HepG2 (cell line): ENCODE measurements around the gene PPIL3. TPM values are rescaled to one million over a fixed set of nuclear protein-coding genes. Genes with fewer than 3 reads are reported as not detected.

ENCODE experiments used
- IRF1 ChIP-seq: sonication (generic); formaldehyde crosslinking; IDR thresholded peaks from 2 replicates; pipeline ENCODE4 v1.4.0; 2020; ENCODE audit warnings: low read depth, mild to moderate bottlenecking, missing genetic modification reagents
- PRDM15 ChIP-seq: sonication (generic); formaldehyde crosslinking; IDR thresholded peaks from 2 replicates; pipeline ENCODE4 v1.4.0; 2020; ENCODE audit warnings: missing genetic modification reagents
- RBM22 ChIP-seq: fragments of 200-400 bp; formaldehyde crosslinking; optimal IDR thresholded peaks from 2 replicates; pipeline ENCODE3; 2017; ENCODE audit warnings: mild to moderate bottlenecking, low read length, moderate library complexity
- SNAPC5 ChIP-seq: sonication (generic); formaldehyde crosslinking; IDR thresholded peaks from 2 replicates; pipeline ENCODE4 v1.8.1; 2023; ENCODE audit warnings: mild to moderate bottlenecking, missing genetic modification reagents, borderline replicate concordance
- TMF1 ChIP-seq: sonication (generic); formaldehyde crosslinking; IDR thresholded peaks from 2 replicates; pipeline ENCODE4 v1.8.1; 2022; ENCODE audit warnings: low read depth, missing genetic modification reagents
- ZBTB39 ChIP-seq: sonication (generic); formaldehyde crosslinking; IDR thresholded peaks from 2 replicates; pipeline ENCODE4 v1.5.0; 2020; ENCODE audit warnings: missing genetic modification reagents
- ZNF251 ChIP-seq: sonication (generic); formaldehyde crosslinking; IDR thresholded peaks from 2 replicates; pipeline ENCODE4 v1.9.0; 2021; ENCODE audit warnings: mild to moderate bottlenecking, missing genetic modification reagents
- ZNF446 ChIP-seq: sonication (generic); formaldehyde crosslinking; IDR thresholded peaks from 2 replicates; pipeline ENCODE4 v1.5.0; 2020; ENCODE audit warnings: mild to moderate bottlenecking, missing genetic modification reagents
- ZNF530 ChIP-seq: sonication (generic); formaldehyde crosslinking; IDR thresholded peaks from 2 replicates; pipeline ENCODE4 v1.5.0; 2020; ENCODE audit warnings: low read depth, mild to moderate bottlenecking, missing genetic modification reagents
- ZNF619 ChIP-seq: sonication (generic); formaldehyde crosslinking; IDR thresholded peaks from 2 replicates; pipeline ENCODE4 v1.4.0; 2020; ENCODE audit warnings: mild to moderate bottlenecking, missing genetic modification reagents
- polyA plus RNA-seq, 8 experiments: library from polyadenylated mRNA; depleted of rRNA in 3 of 8; stranded (reverse) in 7 of 8; unstranded in 1 of 8; fragments of >200 nt; fragmentation: Illumina TruSeq in 4 of 8; extraction: Trizol in 4 of 8; gene quantifications; 2 replicates each; pipeline versions ENCODE4 v1.2.1 to v1.2.3, GENCODE V29; 2011 to 2016; ENCODE audit warnings: low read depth in 4 of 8, missing spikeins in 1 of 8, mixed read lengths in 1 of 8; ENCODE audit not compliant: insufficient read depth in 1 of 8
- total RNA-seq, 5 experiments: library from RNA; depleted of rRNA; stranded (reverse); fragments of >200 nt; fragmentation: Illumina TruSeq; extraction: Trizol; gene quantifications; 2 replicates each; pipeline ENCODE4 v1.2.3, GENCODE V29; 2016; ENCODE audit warnings: low read depth in 1 of 5
- TF ChIP-seq, protein P1 (sequence below): sonication (generic); formaldehyde crosslinking; IDR thresholded peaks from 2 replicates; pipeline ENCODE4 v1.5.1; 2020; ENCODE audit warnings: missing genetic modification reagents, mild to moderate bottlenecking, borderline replicate concordance
- TF ChIP-seq, protein P2 (sequence below): IDR thresholded peaks from 2 replicates; pipeline ENCODE4 v1.6.1; 2012; ENCODE audit warnings: inconsistent platforms
- TF ChIP-seq, protein P3 (sequence below): sonication (generic); formaldehyde crosslinking; IDR thresholded peaks from 2 replicates; pipeline ENCODE4 v1.4.0; 2020; ENCODE audit warnings: missing genetic modification reagents
- TF ChIP-seq, protein P4 (sequence below): sonication (generic); formaldehyde crosslinking; IDR thresholded peaks from 2 replicates; pipeline ENCODE4 v1.4.0; 2020; ENCODE audit warnings: mild to moderate bottlenecking, missing genetic modification reagents

Gene PPIL3
- total and polyA plus RNA-seq, 2 of the 13 experiments (the other 11 are each of a cell fraction or from before 2014, with no cell fraction given): 98.7 to 107 TPM

- 0 out of 2 replicates have a peak, but pooled peaks have one; percentile 19 for TF ChIP-seq ZBTB39
- TF ChIP-seq, protein P1, sequence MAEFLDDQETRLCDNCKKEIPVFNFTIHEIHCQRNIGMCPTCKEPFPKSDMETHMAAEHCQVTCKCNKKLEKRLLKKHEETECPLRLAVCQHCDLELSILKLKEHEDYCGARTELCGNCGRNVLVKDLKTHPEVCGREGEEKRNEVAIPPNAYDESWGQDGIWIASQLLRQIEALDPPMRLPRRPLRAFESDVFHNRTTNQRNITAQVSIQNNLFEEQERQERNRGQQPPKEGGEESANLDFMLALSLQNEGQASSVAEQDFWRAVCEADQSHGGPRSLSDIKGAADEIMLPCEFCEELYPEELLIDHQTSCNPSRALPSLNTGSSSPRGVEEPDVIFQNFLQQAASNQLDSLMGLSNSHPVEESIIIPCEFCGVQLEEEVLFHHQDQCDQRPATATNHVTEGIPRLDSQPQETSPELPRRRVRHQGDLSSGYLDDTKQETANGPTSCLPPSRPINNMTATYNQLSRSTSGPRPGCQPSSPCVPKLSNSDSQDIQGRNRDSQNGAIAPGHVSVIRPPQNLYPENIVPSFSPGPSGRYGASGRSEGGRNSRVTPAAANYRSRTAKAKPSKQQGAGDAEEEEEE (CRISPR knock-in tag): 0 out of 2 replicates have a peak, but pooled peaks have one; percentile 4
- no peak for TF ChIP-seq IRF1 (CRISPR knock-in tag)
- TF ChIP-seq, protein P2, sequence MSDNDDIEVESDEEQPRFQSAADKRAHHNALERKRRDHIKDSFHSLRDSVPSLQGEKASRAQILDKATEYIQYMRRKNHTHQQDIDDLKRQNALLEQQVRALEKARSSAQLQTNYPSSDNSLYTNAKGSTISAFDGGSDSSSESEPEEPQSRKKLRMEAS: no peak
- peak; percentile 88; the same call in 1 of the 2 replicates for TF ChIP-seq ZNF530 (CRISPR knock-in tag)
- peak; percentile 13 for TF ChIP-seq RBM22
- 0 out of 2 replicates have a peak, but pooled peaks have one; percentile 29 for TF ChIP-seq ZNF446 (CRISPR knock-in tag)
- no peak for TF ChIP-seq ZNF251 (CRISPR knock-in tag)
- TF ChIP-seq ZNF619 (CRISPR knock-in tag): 0 out of 2 replicates have a peak, but pooled peaks have one; percentile 6
- TF ChIP-seq, protein P3, sequence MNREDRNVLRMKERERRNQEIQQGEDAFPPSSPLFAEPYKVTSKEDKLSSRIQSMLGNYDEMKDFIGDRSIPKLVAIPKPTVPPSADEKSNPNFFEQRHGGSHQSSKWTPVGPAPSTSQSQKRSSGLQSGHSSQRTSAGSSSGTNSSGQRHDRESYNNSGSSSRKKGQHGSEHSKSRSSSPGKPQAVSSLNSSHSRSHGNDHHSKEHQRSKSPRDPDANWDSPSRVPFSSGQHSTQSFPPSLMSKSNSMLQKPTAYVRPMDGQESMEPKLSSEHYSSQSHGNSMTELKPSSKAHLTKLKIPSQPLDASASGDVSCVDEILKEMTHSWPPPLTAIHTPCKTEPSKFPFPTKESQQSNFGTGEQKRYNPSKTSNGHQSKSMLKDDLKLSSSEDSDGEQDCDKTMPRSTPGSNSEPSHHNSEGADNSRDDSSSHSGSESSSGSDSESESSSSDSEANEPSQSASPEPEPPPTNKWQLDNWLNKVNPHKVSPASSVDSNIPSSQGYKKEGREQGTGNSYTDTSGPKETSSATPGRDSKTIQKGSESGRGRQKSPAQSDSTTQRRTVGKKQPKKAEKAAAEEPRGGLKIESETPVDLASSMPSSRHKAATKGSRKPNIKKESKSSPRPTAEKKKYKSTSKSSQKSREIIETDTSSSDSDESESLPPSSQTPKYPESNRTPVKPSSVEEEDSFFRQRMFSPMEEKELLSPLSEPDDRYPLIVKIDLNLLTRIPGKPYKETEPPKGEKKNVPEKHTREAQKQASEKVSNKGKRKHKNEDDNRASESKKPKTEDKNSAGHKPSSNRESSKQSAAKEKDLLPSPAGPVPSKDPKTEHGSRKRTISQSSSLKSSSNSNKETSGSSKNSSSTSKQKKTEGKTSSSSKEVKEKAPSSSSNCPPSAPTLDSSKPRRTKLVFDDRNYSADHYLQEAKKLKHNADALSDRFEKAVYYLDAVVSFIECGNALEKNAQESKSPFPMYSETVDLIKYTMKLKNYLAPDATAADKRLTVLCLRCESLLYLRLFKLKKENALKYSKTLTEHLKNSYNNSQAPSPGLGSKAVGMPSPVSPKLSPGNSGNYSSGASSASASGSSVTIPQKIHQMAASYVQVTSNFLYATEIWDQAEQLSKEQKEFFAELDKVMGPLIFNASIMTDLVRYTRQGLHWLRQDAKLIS (CRISPR knock-in tag): peak; percentile 20; the same call in 1 of the 2 replicates
- no peak for TF ChIP-seq TMF1 (CRISPR knock-in tag)
- TF ChIP-seq, protein P4, sequence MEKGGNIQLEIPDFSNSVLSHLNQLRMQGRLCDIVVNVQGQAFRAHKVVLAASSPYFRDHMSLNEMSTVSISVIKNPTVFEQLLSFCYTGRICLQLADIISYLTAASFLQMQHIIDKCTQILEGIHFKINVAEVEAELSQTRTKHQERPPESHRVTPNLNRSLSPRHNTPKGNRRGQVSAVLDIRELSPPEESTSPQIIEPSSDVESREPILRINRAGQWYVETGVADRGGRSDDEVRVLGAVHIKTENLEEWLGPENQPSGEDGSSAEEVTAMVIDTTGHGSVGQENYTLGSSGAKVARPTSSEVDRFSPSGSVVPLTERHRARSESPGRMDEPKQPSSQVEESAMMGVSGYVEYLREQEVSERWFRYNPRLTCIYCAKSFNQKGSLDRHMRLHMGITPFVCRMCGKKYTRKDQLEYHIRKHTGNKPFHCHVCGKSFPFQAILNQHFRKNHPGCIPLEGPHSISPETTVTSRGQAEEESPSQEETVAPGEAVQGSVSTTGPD (CRISPR knock-in tag): no peak
- TF ChIP-seq PRDM15: 0 out of 2 replicates have a peak, but pooled peaks have one; percentile 46
- TF ChIP-seq SNAPC5 (CRISPR knock-in tag): peak; percentile 11; the same call in 1 of the 2 replicates
Measured at GRCh38 chr2:200863782-200864175, 25.1 kb downstream of the PPIL3 start (continued).
